ENCODE data around the gene TNIK.

- TF ChIP-seq CTCF (conservative IDR thresholded peaks at IDR 0.05), result no peak
- TF ChIP-seq ZFX (IDR thresholded peaks at IDR 0.05), result no peak
Measured at GRCh38 chr3:171256445-171257250, 203.6 kb downstream of the TNIK start.
